ENCODE measurements around the gene WNT3A. TPM values are rescaled to one million over a fixed set of nuclear protein-coding genes. Genes with fewer than 3 reads are reported as not detected.

WNT3A gene
- total and polyA plus RNA-seq, 9 of the 15 experiments (the other 6 are each of a cell fraction or from before 2014, with no cell fraction given), result not detected

GRCh38 chr1:228108055-228108690 lies 101.4 kb downstream of the WNT3A start:
- peaks cover 23 to 52% of the 10 kb centered on the region in 2 experiments; a peak in 4 of 5 replicates for H3K4me1 ChIP-seq (replicated peaks in 1 of 2; ENCODE audit: control insufficient read depth in 2 of 2, insufficient read depth in 2 of 2, low read length in 2 of 2)
- ATAC-seq (no peak), DNase-seq (ENCODE audit: extremely low read depth in 1 of 4, low spot score in 3 of 4) (peak in 2 of 4 experiments; percentile 17 to 57), FAIRE-seq (peak; percentile 29)
- H3K27me3 ChIP-seq (ENCODE audit: control insufficient read depth in 2 of 2, insufficient read depth in 2 of 2, low read length in 2 of 2), result no peaks in the 10 kb centered on the region
- no peaks in the 10 kb centered on the region for H3K9me1 ChIP-seq (ENCODE audit: control insufficient read depth, insufficient read depth, low read length)
- H3K27ac ChIP-seq (ENCODE audit: extremely low read depth, low read depth, low read length), result peak overlapping the region; percentile 77
- H3K9ac ChIP-seq (ENCODE audit: insufficient read depth in 1 of 2, low read depth in 2 of 2, low read length in 2 of 2), result peak overlapping the region; percentile 86 to 99
- H3K79me2 ChIP-seq (ENCODE audit: control insufficient read depth, insufficient read depth, low read length), result peaks cover 36% of the 10 kb centered on the region
- intact Hi-C loops (cut with micrococcal nuclease) (no loop called here), in situ Hi-C loops (cut with MboI) (no loop called here)
- 20% methylated on average over 11 of the region's 11 CpGs for WGBS (ENCODE audit: insufficient coverage, low coverage, missing lambda C conversion rate)
- peaks cover 5% of the 10 kb centered on the region; the same call in 1 of the 2 replicates for H3K9me3 ChIP-seq (replicated peaks; ENCODE audit: control insufficient read depth, insufficient read depth, low read depth, low read length)
- BruUV-seq (replicated peaks), result no TSS peak
- ChIA-PET CTCF (ENCODE audit: low intra/inter-chr PET ratio) (no interaction called here), POLR2A (interaction anchor here (0.6 to 2.0 kb wide), 6 partner anchors 9 to 160 kb away, joined by 3 to 8 read pairs (median 6); no protein-coding TSS in a partner anchor)
- H3K4me2 ChIP-seq (ENCODE audit: insufficient read depth, low read length), result peak overlapping the region; percentile 97
- no peak overlapping the region for H2AFZ ChIP-seq (ENCODE audit: low read depth, low read length)
- TF ChIP-seq TBP (optimal IDR thresholded peaks at IDR 0.05; ENCODE audit: low read depth, low read length), result peak; percentile 38
- TF ChIP-seq MTA3 (IDR thresholded peaks at IDR 0.05; ENCODE audit: borderline replicate concordance), result no peak
- TF ChIP-seq, protein P1, sequence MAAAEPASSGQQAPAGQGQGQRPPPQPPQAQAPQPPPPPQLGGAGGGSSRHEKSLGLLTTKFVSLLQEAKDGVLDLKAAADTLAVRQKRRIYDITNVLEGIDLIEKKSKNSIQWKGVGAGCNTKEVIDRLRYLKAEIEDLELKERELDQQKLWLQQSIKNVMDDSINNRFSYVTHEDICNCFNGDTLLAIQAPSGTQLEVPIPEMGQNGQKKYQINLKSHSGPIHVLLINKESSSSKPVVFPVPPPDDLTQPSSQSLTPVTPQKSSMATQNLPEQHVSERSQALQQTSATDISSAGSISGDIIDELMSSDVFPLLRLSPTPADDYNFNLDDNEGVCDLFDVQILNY (CRISPR knock-in tag; IDR thresholded peaks at IDR 0.05), result 0 out of 2 replicates have a peak, but pooled peaks have one; percentile 10
- 0 out of 2 replicates have a peak, but pooled peaks have one; percentile 21 for TF ChIP-seq RBFOX2 (IDR thresholded peaks at IDR 0.05; ENCODE audit: low read depth, low read length)
- no peak for TF ChIP-seq ZNF253 (CRISPR knock-in tag; conservative IDR thresholded peaks at IDR 0.05)
- no peak for TF ChIP-seq SOX6 (IDR thresholded peaks at IDR 0.05)
- TF ChIP-seq TEAD1 (CRISPR knock-in tag; IDR thresholded peaks at IDR 0.05), result 0 out of 4 replicates have a peak, but pooled peaks of 1 of the 2 experiments have one; percentile 19
- TF ChIP-seq MTA1 (IDR thresholded peaks at IDR 0.05; ENCODE audit: borderline replicate concordance), result no peak
- peak; percentile 59 for TF ChIP-seq MAX (CRISPR knock-in tag; IDR thresholded peaks at IDR 0.05)
- no peak for TF ChIP-seq KDM2B (CRISPR knock-in tag; IDR thresholded peaks at IDR 0.05)
- no peak for TF ChIP-seq ZNF589 (CRISPR knock-in tag; IDR thresholded peaks at IDR 0.05; ENCODE audit: low read depth)
- TF ChIP-seq POLR2AphosphoS5 (IDR thresholded peaks at IDR 0.05; ENCODE audit: control insufficient read depth, insufficient read depth, low read depth, low read length), result 0 out of 2 replicates have a peak, but pooled peaks have one; percentile 6
- TF ChIP-seq, protein P2, sequence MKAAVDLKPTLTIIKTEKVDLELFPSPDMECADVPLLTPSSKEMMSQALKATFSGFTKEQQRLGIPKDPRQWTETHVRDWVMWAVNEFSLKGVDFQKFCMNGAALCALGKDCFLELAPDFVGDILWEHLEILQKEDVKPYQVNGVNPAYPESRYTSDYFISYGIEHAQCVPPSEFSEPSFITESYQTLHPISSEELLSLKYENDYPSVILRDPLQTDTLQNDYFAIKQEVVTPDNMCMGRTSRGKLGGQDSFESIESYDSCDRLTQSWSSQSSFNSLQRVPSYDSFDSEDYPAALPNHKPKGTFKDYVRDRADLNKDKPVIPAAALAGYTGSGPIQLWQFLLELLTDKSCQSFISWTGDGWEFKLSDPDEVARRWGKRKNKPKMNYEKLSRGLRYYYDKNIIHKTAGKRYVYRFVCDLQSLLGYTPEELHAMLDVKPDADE (conservative IDR thresholded peaks at IDR 0.05; ENCODE audit: control insufficient read depth, low read depth, low read length), result 0 out of 2 replicates have a peak, but pooled peaks have one; percentile 39
- no peak for TF ChIP-seq CAMTA2 (CRISPR knock-in tag; conservative IDR thresholded peaks at IDR 0.05)
- TF ChIP-seq MEF2D (tag; conservative IDR thresholded peaks at IDR 0.05; ENCODE audit: low read depth), result no peak
- no peak for TF ChIP-seq HMG20A (CRISPR knock-in tag; conservative IDR thresholded peaks at IDR 0.05)
- TF ChIP-seq PKNOX1 (IDR thresholded peaks at IDR 0.05), result peak; percentile 65
- no peaks in the 10 kb centered on the region for H4K20me1 ChIP-seq (replicated peaks; ENCODE audit: control insufficient read depth, insufficient read depth, low read length)
- peak overlapping the region; percentile 81 for H3K4me3 ChIP-seq
- peaks cover 29% of the 10 kb centered on the region; the same call in 2 of the 3 replicates for H3K36me3 ChIP-seq (ENCODE audit: control insufficient read depth, insufficient read depth, low read length)
